Stromal cell of bone marrow (primary cell): ENCODE measurements around the gene ZNF761.
A peak's percentile ranks its signal among the peaks of the same experiment; 100 is the strongest.
"Not testable (repeated sequence)": the region's sequence is repeated elsewhere in the genome, so short reads cannot be mapped to it uniquely, and the experiment has no call there.

Experiments
- DNase-seq: peaks from one replicate; pipeline ENCODE4 v3.0.0-alpha.2; 2012; ENCODE audit warnings: low read depth

The ZNF761 gene

DNA sequence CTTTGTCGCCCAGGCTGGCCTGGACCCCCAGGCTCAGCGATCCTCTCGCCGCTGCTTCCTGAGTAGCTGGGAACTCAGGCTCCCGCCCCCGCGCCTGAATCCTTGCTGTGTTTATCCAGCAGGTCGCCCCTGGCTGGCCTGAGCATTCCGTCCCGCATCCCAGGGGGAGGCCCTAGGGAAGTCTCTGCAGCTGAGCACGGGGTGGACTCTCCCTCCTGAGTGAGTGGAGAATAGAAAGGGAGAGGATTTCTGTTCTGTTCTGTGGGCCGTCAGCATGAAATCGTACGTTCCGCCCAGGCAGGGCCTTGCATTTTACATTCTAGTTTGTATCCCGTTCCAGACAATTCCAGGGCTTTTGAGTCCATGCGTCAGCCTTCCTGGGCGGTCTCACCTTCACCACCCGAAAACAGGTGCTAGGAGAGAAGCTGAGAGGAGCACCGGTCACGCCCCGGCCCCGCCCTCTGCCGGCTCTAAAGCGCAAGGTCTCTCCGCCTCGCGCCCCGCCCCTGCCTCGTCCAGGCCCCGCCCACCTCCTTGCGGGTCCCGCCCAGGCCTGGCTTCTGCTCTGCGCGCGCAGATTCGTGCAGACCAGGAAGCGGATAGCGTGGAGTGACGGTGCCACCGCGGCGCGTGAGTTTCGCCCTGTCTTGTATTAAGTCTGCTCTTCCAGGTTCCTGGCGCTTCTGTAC lies at the start of gene ZNF761:
Gene ZNF761, plus strand, starts transcription at position 586 of the 689 bp plus-strand sequence. CDS start 15,285 bp downstream, outside the sequence.
- peak; percentile 77 for DNase-seq

DNA sequence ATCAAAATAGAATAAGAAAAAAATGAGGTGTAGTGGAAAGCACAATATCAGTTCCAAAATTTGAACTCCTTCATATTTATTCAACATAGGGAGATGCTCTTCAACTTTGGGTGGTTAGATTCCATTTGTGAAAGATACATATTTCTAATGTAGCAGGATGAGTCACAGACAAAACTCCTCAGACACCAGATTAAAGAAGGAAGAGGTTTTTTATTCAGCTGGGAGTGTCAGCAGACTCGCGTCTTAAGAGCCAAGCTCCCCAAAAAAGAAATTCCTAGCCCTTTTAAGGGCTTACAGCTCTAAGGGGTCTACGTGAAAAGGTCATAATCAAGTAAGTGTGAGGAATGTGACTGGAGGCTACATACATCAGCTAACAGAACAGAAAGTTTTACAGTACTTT lies 43.6 kb upstream of the ZNF761 start:
- DNase-seq: no peak

DNA sequence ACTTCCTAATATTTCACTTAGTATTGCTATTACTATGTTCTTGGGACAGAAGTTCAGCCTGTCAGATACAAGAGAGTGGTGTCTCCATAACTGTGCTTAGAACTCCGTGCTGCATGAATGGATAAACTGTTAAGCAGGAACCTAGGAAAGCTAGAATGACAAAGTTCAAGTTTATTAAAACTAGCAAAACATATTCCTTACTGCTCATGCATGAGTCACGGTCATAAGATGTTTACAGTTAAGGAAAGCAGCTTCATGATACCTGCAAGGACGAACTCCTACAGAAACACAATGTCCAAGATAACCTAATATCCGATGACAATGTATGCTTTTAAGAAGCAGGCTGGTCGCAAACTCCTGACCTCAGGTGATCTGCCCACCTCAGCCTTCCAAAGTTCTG lies 42.9 kb upstream of the ZNF761 start:
- DNase-seq: no peak

DNA sequence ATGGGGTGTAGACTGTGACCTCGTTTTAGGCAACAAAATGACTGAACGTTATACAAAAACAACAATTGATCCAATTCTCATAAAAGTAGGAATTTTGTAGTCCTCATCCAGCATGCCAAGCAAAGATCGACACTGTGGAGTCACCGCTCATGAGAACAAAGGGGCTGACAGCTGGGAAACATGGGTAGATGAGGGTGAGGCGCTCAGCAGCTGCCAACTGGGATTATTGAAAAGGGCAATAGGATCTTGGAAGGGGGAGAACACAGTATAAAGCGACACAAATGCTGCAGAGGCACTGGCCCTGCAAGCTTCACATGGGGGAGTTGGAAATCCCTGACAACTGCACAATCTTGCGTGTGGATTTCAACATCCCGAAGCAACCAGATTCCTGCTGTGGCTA lies 42.2 kb upstream of the ZNF761 start:
- no peak for DNase-seq

DNA sequence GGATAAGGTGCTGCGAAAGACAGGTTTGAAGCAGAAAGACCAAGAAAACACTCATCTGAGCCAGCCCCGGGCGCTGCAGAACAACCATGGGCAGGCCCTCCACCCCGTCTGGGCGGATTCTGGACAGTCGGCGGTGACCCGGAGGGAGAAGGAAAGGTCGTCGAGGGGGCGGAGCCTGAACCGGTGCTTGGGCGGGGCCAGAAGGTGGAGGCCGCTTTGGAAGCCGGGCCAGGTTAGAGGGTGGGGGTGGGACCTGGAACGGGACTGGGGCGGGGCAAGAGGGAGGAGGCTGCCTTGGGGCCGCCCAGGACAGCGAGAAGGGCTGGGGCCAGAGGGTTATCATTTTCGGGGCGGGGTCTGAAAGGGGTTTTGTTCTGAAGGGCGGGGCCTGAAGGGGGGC lies 41.8 kb upstream of the ZNF761 start:
- no peak for DNase-seq

DNA sequence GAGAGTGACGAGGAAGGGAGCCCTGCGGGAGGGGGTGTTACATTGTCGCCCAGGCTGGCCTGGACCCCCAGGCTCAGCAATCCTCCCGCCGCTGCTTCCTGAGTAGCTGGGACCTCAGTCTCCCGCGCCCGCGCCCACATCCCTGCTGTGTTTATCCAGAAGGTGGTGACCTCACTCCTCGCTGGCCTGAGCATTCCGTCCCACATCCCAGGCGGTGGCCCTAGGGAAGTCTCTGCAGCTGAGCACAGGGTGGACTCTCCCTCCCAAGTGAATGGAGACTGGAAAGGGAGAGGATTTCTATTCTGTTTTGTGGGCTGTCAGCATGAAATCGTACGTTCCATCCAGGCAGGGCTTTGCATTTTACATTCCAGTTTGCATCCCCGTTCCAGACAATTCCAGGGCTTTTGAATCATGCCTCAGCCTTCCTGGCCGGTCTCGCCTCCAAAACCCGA lies 37.2 kb upstream of the ZNF761 start:
- DNase-seq: peak; percentile 17

DNA sequence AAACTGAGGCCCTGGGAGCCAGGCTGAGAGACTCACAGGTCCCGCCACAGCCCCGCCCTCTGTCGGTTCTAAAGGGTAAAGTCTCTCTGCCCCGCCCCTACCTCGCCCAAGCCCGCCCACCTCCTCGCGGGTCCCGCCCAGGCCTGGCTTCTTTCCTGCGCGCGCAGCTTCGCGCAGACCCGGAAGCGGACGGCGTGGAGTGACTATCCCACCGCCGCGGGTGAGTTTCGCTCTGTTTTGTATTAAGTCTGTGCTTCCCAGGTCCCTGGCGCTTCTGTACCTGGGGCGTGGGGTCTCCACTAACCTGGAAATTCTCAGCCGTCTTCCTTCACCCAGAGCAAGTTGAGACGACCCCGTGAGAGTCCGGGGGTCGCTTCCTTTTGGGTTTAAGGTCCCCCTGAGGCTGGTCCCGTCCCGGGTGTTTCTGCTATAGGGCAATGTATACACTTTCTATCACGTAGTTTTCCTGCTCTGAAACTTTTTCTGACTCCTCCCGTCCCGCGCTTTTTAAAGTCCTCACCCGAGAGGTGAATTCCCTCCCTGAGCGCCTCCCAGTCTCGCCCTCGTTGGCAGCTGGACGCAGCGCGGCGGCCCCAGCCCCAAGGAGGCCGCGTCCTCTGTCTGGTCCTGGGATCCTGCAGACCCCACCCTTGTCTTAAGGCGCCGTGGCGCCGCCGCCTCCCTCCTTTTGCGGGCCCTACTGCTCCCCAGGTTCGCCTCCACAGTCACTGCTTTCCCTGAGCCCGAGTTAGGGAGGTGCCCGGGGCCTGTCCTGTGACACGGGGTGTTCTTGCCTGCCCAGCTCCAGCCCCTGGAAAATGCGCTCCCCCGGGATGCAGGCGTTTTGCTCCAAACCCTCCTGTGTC lies 36.6 kb upstream of the ZNF761 start, which contains the start of gene ZNF765:
Gene ZNF765, plus strand, starts transcription at position 176 of the 866 bp plus-strand sequence. CDS start 2,867 bp downstream, outside the sequence.
- DNase-seq: peak; percentile 86

DNA sequence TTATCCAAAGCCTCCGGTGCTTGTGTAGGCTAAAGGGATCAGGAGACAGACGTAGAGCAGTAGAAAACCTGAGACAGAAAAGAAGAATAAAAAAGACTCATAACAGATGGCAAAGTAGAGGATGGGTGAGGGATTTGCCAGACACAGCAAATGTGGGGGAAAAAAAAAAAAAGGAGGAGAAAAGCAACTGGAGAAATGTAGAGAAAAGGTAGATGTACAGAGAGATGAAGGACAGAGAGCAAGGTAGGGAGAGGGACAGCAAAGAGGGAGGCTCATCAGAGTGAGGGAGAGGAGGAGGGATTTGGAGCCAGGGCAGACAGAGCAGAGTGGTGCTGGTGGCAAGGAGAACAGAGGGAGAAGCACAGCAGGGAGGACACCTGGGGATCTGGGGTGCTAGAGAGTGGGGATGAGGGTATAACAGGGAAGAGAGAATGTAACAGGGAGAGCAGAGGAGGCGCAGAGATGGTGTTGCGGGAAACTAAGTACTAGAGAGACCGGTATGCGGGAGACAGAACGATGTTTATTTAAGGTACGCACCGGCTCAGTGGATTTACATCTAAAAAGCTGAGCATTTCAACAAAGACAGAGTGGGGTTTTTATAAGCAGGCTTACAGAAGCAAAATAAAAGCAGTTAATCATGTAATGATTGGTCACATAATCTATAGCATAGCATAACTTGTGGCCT lies 35.8 kb upstream of the ZNF761 start:
- DNase-seq: not testable (repeated sequence)

DNA sequence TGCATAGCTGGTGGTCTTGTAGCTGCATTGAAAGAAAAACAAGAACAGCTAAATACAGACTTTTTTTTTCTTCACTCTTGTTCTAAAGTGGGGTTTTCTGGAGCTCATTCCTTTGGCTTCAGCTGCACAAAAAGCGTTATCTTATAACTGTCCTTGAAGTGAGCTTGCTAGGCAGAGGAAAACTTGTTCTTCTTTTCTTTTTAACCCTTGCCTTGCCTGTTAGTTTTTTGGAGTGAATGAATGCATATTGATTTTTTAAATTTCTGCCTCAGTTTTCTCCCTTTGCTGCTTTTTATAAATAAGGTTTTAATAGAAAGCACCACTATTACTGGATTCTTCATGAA lies 35.3 kb upstream of the ZNF761 start:
- no peak for DNase-seq

DNA sequence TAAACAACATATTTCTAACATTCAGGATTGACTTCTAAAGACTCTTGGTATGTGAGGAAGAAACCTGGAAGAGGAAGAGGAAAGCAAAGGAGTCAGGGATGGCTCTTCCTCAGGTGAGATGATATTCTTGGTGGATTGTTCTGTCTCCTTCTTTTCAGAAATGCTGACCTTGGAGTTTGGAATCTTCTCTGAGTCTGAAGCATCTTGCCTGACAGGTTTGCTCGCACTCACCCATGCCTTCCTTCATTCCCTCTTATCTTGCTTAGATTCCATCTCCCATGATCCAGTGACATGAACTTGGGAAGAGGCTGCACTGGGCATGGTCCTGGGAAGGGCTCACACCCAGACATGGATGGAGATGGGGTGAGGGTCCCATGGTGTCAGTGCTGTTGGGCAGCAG lies 33.9 kb upstream of the ZNF761 start:
- DNase-seq: not testable (repeated sequence)

DNA sequence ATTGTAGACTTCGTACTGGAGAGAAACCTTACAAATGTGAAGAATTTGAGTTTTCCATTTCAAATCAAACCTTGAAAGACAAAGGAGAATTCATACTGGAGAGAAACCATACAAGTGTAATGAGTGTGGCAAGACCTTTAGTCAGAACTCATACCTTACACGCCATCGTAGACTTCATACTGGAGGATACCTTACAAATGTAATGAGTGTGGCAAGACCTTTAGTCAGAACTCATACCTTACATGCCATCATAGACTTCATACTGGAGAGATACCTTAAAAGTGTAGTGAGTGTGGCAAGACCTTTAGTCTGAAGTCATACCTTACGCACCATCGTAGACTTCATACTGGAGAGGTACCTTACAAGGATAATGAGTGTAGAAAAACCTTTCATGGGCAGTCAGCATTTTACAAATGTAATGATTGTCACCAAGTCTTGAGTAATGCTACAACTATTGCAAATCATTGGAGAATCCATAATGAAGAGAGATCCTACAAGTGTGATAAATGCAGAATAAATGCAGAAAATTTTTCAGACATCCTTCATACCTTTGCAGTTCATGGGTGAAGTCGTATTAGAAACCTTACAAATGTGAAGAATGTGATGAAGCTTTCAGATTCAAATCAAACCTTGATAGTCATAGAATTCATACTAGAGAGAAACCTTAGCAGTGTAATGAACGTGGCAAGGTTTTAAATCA lies 22.1 kb upstream of the ZNF761 start:
- no peak for DNase-seq

DNA sequence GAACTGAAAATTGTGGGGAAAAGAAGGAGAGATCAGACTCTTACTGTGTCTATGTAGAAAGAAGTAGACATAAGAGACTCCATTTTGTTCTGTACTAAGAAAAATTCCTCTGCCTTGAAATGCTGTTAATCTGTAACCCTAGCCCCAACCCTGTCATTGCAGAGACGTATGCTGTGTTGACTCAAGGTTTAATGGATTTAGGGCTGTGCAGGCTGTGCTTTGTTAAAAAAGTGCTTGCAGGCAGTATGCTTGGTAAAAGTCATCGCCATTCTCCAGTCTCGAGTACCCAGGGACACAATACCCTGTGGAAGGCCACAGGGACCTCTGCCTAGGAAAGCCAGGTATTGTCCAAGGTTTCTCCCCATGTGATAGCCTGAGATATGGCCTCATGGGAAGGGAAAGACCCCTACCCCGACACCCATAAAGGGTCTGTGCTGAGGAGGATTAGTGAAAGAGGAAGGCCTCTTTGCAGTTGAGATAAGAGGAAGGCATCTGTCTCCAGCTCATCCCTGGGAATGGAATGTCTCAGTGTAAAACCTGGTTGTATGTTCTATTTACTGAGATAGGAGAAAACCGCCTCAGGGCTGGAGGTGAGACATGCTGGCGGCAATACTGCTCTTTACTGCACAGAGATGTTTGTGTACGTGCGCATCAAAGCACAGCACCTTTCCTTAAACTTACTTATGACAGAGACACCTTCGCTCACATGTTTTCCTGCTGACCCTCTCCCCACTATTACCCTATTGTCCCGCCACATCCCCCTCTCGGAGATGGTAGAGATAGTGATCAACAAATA lies 11.1 kb upstream of the ZNF761 start:
- not testable (repeated sequence) for DNase-seq

DNA sequence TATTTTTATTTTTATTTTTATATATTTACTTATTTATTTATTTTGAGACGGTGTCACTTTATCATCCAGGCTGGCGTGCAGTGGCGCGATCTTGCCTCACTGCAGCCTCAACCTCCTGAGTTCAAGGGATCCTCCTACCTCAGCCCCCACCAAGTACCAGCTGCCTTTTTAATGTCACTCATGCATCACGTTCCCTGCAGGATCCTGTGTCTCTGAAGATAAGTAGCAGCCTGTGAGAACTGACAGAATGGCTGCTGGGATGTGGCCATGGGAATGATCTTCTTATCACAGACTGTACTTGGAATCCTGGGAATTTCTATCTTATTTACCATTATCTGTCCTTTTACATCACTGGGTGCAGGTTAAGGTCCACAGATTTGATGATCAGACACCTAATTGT lies 9.2 kb upstream of the ZNF761 start:
- no peak for DNase-seq

DNA sequence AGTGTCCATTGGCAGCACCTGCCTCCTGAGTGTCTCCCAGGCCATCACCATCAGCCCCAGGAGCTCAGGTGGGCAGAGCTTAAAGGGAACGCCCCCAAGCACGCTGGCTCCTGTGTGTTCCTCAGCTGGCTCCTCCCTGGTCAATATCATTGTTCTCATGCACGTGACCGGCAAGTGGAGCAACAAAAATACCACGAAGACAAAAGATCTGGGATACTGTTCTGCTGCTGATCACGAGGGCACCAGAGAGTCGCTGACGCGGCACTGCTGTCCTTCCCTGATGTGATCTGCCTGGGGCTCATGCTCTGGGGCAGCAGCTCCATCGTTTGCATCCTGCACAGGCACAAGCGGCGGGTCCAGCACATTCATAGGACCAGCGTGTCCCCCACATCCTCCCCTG lies 8.7 kb upstream of the ZNF761 start:
- DNase-seq: not testable (repeated sequence)

DNA sequence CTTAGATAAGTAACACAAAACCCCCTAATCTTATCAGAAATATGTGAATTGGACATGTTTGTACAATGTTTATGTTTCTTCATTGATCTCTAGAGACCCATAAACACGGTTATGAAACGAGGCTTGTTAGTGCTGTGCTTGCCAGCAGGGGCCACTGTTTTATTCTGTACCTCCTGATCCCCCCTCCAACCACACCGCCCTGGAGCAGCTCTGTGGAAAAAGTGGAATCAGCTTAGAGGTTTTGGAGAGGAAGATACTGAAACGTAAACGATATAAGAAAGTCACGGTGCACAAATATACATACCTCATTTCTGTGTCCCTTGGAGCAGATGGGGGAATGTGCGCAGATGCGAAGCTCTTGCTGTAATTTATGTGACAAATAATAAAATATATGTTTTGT lies 8.1 kb upstream of the ZNF761 start:
- not testable (repeated sequence) for DNase-seq

DNA sequence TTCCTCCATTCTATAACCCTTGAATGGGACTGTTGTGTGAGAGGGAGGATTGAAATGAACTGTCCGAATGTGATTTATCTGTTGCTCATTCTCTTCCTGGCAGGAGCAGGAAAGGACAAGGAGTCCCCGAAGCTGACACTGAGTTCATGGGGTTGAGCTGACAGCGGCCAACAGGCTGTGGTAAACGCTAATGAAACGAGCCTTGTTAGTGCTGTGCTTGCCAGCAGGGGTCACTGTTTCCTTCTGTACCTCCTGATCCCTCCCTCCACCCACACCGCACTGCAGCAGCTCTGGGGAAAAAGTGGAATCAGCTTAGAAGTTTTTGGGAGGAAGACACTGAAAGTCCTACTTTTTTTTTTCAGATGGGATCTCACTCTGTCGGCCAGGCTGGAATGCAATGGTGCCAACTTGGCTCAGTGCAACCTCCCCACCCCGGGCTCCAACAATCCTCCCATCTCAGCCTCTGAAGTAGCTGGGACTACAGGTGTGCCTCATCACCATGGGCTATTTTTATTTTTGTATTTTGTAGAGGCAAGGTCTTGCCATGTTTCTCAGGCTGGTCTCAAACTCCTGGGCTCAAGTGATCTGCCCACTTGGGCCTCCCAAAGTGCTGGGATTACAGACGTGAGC lies 6.7 kb upstream of the ZNF761 start:
- DNase-seq: peak; percentile 53

DNA sequence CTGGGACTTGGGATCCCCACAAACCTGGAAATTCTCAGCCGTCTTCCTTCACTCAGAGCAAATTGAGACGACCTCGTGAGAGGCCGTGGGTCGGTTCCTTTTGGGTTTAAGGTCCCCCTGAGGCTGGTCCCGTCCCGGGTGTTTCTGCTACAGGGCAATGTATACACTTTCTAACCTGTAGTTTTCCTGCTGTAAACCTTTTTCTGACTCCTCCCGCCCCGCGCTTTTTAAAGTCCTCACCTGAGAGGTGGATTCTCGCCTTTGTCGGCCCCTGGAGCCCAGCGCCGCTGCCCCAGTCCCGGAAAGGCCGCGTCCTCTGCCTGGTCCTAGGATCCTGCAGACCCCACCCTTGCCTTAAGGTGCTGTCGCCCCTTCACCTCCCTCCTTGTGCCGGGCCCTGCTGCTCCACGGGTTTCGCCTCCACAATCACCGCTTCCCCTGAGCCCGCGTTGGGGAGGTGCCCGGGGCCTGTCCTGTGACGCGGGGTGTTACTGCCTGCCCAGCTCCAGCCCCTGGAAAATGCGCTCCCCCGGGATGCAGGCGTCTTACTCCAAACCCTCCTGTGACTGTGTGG lies 391 bp downstream of the ZNF761 start:
- DNase-seq: peak; percentile 9

DNA sequence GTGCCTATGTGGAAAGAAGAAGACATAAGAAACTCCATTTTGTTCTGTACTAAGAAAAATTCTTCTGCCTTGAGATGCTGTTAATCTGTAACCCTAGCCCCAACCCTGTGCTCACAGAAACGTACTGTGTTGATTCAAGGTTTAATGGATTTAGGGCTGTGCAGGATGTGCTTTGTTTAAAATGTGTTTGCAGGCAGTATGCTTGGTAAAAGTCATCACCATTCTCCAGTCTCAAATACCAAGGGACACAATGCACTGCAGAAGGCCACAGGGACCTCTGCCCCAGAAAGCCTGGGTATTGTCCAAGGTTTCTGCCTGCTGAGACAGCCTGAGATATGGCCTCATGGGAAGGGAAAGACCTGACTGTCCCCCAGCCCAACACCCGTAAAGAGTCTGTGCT lies 12.0 kb downstream of the ZNF761 start:
- DNase-seq: not testable (repeated sequence)

DNA sequence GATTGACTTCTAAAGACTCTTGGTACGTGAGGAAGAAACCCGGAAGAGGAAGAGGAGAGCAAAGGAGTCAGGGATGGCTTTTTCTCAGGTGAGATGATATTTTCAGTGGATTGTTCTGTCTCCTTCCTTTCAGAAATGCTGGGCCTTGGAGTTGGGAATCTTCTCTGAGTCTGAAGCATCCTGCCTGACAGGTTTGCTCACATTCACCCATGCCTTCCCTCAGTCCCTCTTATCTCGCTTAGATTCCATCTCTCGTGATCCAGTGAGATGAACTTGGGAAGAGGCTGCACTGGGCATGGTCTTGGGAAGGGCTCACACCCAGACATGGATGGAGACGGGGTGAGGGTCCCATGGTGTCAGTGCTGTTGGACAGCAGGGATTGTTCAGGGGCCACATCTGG lies 15.4 kb downstream of the ZNF761 start:
- not testable (repeated sequence) for DNase-seq

DNA sequence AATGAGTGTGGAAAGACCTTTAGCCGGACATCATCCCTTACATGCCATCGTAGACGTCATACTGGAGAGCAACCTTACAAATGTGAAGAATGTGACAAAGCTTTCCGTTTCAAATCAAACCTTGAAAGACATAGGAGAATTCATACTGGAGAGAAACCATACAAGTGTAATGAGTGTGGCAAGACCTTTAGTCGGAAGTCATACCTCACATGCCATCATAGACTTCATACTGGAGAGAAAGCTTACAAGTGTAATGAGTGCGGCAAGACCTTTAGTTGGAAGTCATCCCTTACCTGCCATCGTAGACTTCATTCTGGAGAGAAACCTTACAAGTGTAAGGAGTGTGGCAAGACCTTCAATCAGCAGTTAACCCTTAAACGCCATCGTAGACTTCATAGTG lies 24.0 kb downstream of the ZNF761 start:
- no peak for DNase-seq
